Measurements from ENCODE around the gene GRB2.

The GRB2 gene

DNA sequence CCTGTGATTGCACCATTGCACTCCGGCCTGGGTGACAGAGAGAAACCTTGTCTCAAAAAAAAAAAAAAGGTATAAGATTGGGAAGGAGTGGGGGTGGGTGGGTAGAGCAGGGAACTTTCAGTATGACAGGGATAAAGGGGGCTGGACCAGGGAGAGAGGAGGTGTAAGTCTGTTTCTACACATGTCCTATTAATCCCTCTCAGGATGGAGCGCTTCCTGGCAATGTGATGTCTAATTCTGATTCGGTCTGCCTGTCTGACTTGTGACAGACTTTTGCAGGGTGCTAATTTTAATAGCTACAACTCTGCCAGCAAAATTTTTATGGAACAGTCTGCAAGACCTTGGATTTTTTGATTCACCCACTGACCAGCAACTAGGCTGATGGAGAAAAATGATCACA, 62.5 kb downstream of the GRB2 start:
- DNase-seq (ENCODE audit: low read depth), result no peak
- TF ChIP-seq, protein P1, sequence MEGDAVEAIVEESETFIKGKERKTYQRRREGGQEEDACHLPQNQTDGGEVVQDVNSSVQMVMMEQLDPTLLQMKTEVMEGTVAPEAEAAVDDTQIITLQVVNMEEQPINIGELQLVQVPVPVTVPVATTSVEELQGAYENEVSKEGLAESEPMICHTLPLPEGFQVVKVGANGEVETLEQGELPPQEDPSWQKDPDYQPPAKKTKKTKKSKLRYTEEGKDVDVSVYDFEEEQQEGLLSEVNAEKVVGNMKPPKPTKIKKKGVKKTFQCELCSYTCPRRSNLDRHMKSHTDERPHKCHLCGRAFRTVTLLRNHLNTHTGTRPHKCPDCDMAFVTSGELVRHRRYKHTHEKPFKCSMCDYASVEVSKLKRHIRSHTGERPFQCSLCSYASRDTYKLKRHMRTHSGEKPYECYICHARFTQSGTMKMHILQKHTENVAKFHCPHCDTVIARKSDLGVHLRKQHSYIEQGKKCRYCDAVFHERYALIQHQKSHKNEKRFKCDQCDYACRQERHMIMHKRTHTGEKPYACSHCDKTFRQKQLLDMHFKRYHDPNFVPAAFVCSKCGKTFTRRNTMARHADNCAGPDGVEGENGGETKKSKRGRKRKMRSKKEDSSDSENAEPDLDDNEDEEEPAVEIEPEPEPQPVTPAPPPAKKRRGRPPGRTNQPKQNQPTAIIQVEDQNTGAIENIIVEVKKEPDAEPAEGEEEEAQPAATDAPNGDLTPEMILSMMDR (IDR thresholded peaks at IDR 0.05; ENCODE audit: low read length, missing control alignments), result no peak
- no peak overlapping the region for H3K4me3 ChIP-seq (replicated peaks; ENCODE audit: low read depth, low read length)

DNA sequence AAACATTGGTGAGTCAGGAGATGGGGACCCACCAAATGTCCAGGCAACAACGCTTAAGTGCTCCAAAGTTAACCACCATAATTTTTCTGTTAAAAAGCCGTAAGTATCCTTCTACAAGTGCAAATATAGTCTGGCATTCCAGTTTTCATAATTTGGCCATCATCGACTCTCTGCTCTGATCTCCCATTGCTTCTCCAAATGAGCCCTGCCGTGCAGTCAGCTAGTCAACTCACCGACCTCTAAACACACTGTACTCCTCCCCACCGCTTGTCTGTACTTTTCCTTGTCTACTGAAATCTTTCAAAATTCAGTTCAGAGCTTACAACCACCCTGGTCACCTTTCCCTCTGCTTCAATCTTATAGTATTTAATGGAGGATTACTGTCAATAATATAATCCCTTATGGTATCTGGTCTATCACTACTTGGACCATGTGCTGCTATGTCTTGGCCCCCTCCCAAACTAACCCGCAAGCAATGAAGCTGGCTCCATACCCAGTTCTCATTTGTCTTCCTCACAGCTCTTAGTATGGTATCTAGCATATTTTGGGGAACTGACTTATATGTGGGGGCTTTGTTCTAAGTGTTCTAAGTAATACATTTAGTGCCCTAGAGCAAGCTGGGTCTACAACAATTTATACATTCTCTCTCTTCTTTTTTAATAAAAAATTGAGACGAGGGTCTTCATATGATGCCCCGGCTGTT, 63.5 kb downstream of the GRB2 start:
- TF ChIP-seq, protein P1 (IDR thresholded peaks at IDR 0.05; ENCODE audit: low read length, missing control alignments), result no peak
- DNase-seq (ENCODE audit: low read depth), result no peak
- no peak overlapping the region for H3K4me3 ChIP-seq (replicated peaks; ENCODE audit: low read depth, low read length)

DNA sequence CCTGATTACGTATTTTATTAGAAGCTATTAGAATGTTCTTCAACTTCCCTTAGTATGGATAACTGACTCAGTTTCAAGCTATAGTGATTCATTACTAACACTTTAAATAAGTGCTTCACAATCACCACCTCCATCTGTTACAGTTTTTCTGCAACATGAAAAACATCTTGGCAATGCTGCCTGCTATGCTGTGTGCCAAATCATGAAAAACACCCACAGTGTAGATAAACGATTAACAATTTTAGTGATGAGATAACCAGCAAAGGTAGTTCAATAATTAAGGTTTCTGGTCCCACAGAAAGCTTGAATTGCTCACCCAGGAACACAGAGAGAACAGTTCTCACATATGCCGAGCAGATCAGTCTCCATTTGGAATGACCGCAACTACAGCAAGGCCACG, 64.8 kb downstream of the GRB2 start:
- TF ChIP-seq, protein P1 (IDR thresholded peaks at IDR 0.05; ENCODE audit: low read length, missing control alignments), result no peak
- H3K4me3 ChIP-seq (replicated peaks; ENCODE audit: low read depth, low read length), result no peak overlapping the region
- DNase-seq (ENCODE audit: low read depth), result no peak

DNA sequence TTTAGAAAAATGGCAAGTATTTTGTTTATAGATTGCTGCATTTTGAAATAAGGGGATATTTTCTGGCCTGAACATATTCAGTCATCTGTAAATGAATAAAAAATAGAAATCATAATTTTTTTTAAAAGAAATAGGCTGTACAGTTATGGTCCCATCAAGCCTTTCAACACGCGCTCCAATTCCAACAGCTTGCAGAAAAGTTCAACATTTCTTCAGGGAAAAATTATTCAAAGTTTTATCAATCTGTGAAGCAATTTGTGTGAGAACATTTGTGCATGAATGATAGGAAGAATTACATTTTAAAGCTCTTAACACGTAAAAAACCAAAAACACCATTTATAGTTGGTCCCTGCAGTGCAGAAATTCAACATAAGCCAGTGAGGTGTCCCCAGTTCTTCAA, 65.5 kb downstream of the GRB2 start:
- TF ChIP-seq, protein P1 (IDR thresholded peaks at IDR 0.05; ENCODE audit: low read length, missing control alignments), result no peak
- no peak for DNase-seq (ENCODE audit: low read depth)
- H3K4me3 ChIP-seq (replicated peaks; ENCODE audit: low read depth, low read length), result no peak overlapping the region

DNA sequence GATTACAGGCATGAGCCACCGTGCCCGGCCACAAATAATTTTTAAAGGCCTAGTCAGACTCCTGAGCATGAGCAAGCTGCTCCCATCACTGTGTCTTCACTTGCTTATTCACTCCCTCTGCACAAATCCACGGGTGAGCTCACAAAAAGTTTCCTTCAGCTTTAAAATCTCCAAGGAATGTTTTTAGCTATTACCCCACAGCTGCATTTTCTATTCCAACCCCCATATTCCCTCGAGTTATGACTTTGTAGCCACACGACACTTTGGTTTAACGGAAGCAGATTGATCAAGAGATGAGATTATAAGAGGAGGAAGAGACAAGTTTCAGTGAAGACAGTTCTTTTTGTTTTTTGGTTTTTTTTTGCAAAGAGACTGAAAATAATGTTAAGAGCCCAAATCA, 67.1 kb downstream of the GRB2 start:
- TF ChIP-seq, protein P1 (IDR thresholded peaks at IDR 0.05; ENCODE audit: low read length, missing control alignments), result no peak
- H3K4me3 ChIP-seq (replicated peaks; ENCODE audit: low read depth, low read length), result no peak overlapping the region
- DNase-seq (ENCODE audit: low read depth), result no peak

DNA sequence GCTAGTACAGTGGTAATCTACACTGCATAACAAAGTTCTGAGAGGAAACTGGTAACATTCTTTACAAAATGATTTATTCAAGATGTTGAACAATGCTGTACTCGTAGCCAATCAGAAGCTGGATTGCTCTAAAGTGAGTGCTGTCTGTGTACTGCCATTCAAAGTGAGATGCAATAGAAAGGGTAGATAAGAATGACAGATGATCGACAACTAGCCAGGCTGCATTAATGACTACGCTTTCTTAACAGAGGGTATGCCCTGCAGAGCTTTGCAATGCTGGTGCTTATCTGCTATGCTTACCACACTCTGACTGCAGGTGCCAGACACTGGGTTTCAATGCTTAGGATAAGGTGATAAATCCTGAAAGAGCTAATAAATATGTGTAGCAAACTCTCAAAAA, 70.2 kb downstream of the GRB2 start:
- no peak for DNase-seq (ENCODE audit: low read depth)
- H3K4me3 ChIP-seq (replicated peaks; ENCODE audit: low read depth, low read length), result no peak overlapping the region
- TF ChIP-seq, protein P1 (IDR thresholded peaks at IDR 0.05; ENCODE audit: low read length, missing control alignments), result no peak

DNA sequence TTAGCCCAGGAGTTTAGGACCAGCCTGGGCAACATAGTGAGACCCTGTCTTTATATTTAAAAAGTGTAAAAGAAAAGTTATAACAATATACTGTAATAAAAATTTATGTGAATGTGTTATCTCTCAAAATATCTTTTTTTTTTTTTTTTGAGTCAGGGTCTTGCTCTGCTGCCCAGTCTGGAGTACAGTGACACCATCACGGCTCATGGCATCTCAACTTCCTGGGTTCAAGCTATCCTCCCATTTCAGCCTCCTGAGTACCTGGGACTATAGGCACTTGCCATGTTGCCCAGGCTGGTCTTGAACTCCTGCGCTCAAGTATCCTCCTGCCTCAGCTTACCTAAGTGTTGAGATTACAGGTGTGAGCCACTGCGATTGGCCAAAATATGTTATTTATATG, 70.8 kb downstream of the GRB2 start:
- no peak for DNase-seq (ENCODE audit: low read depth)
- no peak overlapping the region for H3K4me3 ChIP-seq (replicated peaks; ENCODE audit: low read depth, low read length)
- TF ChIP-seq, protein P1 (IDR thresholded peaks at IDR 0.05; ENCODE audit: low read length, missing control alignments), result no peak
